Smooth muscle cell (in vitro differentiated cells): ENCODE data around the gene TUBGCP3. TPM values are rescaled to one million over a fixed set of nuclear protein-coding genes. Genes with fewer than 3 reads are reported as not detected.

Experiments
- DNase-seq: peaks from one replicate; lab custom pipeline; 2025; ENCODE audit not compliant: unreplicated experiment; lab: John Stamatoyannopoulos, UW
- H2AFZ ChIP-seq: fragments of 200-600 bp; sonication (generic); 2 replicates; pipeline ENCODE4 v1.6.0; 2016; ENCODE audit warnings: antibody characterized with exemption, low read depth, mild to moderate bottlenecking
- H3F3A ChIP-seq: fragments of 200-600 bp; sonication (generic); 2 replicates; pipeline ENCODE4 v1.6.0; 2017; ENCODE audit warnings: antibody characterized with exemption, low read depth
- H3K27ac ChIP-seq: fragments of 200-600 bp; sonication (generic); 2 replicates; pipeline ENCODE4 v1.5.1; 2016; ENCODE audit warnings: low read depth, mild to moderate bottlenecking
- H3K27me3 ChIP-seq: fragments of 200-600 bp; sonication (generic); 2 replicates; pipeline ENCODE4 v1.6.1; 2016; ENCODE audit warnings: low read depth, mild to moderate bottlenecking
- H3K36me3 ChIP-seq: fragments of 200-600 bp; sonication (generic); 2 replicates; pipeline ENCODE4 v1.5.1; 2016; ENCODE audit warnings: low read depth
- H3K4me1 ChIP-seq: fragments of 200-600 bp; sonication (generic); 2 replicates; pipeline ENCODE4 v1.5.1; 2016; ENCODE audit warnings: low read depth
- H3K4me2 ChIP-seq: fragments of 200-600 bp; sonication (generic); 2 replicates; pipeline ENCODE4 v1.6.0; 2016; ENCODE audit warnings: mild to moderate bottlenecking
- H3K4me3 ChIP-seq: fragments of 200-600 bp; sonication (generic); 2 replicates; pipeline ENCODE4 v1.5.1; 2016; ENCODE audit warnings: mild to moderate bottlenecking
- H3K79me2 ChIP-seq: fragments of 200-600 bp; sonication (generic); 2 replicates; pipeline ENCODE4 v1.6.0; 2016; ENCODE audit warnings: low read depth, mild to moderate bottlenecking
- H3K9ac ChIP-seq: fragments of 200-600 bp; sonication (generic); 2 replicates; pipeline ENCODE4 v1.6.0; 2016; ENCODE audit warnings: low read depth
- H3K9me3 ChIP-seq: fragments of 200-600 bp; sonication (generic); replicated peaks from 2 replicates; pipeline ENCODE4 v1.5.1; 2016; ENCODE audit warnings: low read depth
- H4K20me1 ChIP-seq: fragments of 200-600 bp; sonication (generic); 2 replicates; pipeline ENCODE4 v1.6.0; 2016; ENCODE audit warnings: low read depth
- CTCF ChIP-seq: fragments of 200-600 bp; sonication (generic); IDR thresholded peaks from 2 replicates; pipeline ENCODE4 v1.5.1; 2017; ENCODE audit warnings: borderline replicate concordance, mild to moderate bottlenecking, antibody characterized with exemption; ENCODE audit not compliant: insufficient read depth, poor library complexity, severe bottlenecking
- WGBS: methylation state at CpG from one replicate; pipeline ENCODE4 v1.1.7; 2016; ENCODE audit warnings: low lambda C conversion rate; 5-methylcytosine and 5-hydroxymethylcytosine counted together
- polyA plus RNA-seq: library from polyadenylated mRNA; unstranded; fragments of >200 nt; fragmentation: Nextera tagmentation; extraction: Ambion mirVana; gene quantifications from 2 replicates; pipeline ENCODE4 v1.2.1, GENCODE V29; 2016
- total RNA-seq: library from RNA; depleted of rRNA; stranded (reverse); fragments of >200 nt; gene quantifications from 2 replicates; pipeline ENCODE4 v1.2.3, GENCODE V29; 2014

TUBGCP3 gene
- total and polyA plus RNA-seq, 2 experiments from 2014 or later = 9.4 to 12.4 TPM

- no peak for TF ChIP-seq CTCF
These were observed 29.9 kb upstream of the TUBGCP3 start for GRCh38 chr13:112617754-112618375.

GRCh38 chr13:112616586-112617362 lies 28.8 kb upstream of the TUBGCP3 start:
- H3K4me2 ChIP-seq = no peak overlapping the region
- no peak overlapping the region for H2AFZ ChIP-seq
- H4K20me1 ChIP-seq = no peaks in the 10 kb centered on the region
- 63% methylated on average over 13 of the region's 13 CpGs for WGBS
- peaks cover 4% of the 10 kb centered on the region for H3K4me1 ChIP-seq
- peak; percentile 60 for TF ChIP-seq CTCF
- no peaks in the 10 kb centered on the region for H3K79me2 ChIP-seq
- DNase-seq = no peak
- peaks cover 10% of the 10 kb centered on the region for H3K27me3 ChIP-seq
- no peak overlapping the region for H3K9ac ChIP-seq
- no peaks in the 10 kb centered on the region for H3K9me3 ChIP-seq
- no peak overlapping the region for H3K4me3 ChIP-seq
- H3F3A ChIP-seq = no peaks in the 10 kb centered on the region
- no peak overlapping the region for H3K27ac ChIP-seq
- H3K36me3 ChIP-seq = no peaks in the 10 kb centered on the region

More at GRCh38 chr13:112617754-112618375, 29.9 kb upstream of the TUBGCP3 start:
- Histone ChIP-seq H3K9ac (no peak overlapping the region), H3K36me3 (no peaks in the 10 kb centered on the region), H4K20me1 (no peaks in the 10 kb centered on the region), H3K4me3 (no peak overlapping the region), H3K79me2 (no peaks in the 10 kb centered on the region), H2AFZ (no peak overlapping the region), H3K4me1 (peaks cover 4% of the 10 kb centered on the region), H3F3A (no peaks in the 10 kb centered on the region), H3K4me2 (no peak overlapping the region), H3K27me3 (peaks cover 13% of the 10 kb centered on the region), H3K9me3 (no peaks in the 10 kb centered on the region), H3K27ac (no peak overlapping the region)
- no peak for DNase-seq
- 90% methylated on average over 17 of the region's 18 CpGs for WGBS

- no peak for DNase-seq
- WGBS = 91% methylated on average over 8 of the region's 8 CpGs
- H3K4me2 ChIP-seq = no peak overlapping the region
These were observed 27.4 kb upstream of the TUBGCP3 start for GRCh38 chr13:112615391-112615790.

More at GRCh38 chr13:112615391-112615790, 27.4 kb upstream of the TUBGCP3 start:
- Histone ChIP-seq H3K9ac (no peak overlapping the region), H3K36me3 (no peaks in the 10 kb centered on the region), H3F3A (no peaks in the 10 kb centered on the region), H3K9me3 (no peaks in the 10 kb centered on the region), H3K27ac (no peak overlapping the region), H4K20me1 (no peaks in the 10 kb centered on the region), H2AFZ (no peak overlapping the region), H3K4me1 (peaks cover 4% of the 10 kb centered on the region), H3K4me3 (no peak overlapping the region), H3K79me2 (no peaks in the 10 kb centered on the region), H3K27me3 (peaks cover 10% of the 10 kb centered on the region)
- TF ChIP-seq CTCF = no peak
